Measurements from ENCODE around the gene LCN6. TPM values are rescaled to one million over a fixed set of nuclear protein-coding genes. Genes with fewer than 3 reads are reported as not detected.
A peak's percentile ranks its signal among the peaks of the same experiment; 100 is the strongest.
"Not testable (repeated sequence)": the region's sequence is repeated elsewhere in the genome, so short reads cannot be mapped to it uniquely, and the experiment has no call there.

Gene LCN6, protein sequence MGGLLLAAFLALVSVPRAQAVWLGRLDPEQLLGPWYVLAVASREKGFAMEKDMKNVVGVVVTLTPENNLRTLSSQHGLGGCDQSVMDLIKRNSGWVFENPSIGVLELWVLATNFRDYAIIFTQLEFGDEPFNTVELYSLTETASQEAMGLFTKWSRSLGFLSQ
- total RNA-seq: not detected
- not detected for polyA plus RNA-seq (2013, experiment 1 of 2)
- not detected for polyA plus RNA-seq (2013, experiment 2 of 2)
- 0 to 0.08 (median 0) reads per million in 172 experiments for total RNA-seq

DNA sequence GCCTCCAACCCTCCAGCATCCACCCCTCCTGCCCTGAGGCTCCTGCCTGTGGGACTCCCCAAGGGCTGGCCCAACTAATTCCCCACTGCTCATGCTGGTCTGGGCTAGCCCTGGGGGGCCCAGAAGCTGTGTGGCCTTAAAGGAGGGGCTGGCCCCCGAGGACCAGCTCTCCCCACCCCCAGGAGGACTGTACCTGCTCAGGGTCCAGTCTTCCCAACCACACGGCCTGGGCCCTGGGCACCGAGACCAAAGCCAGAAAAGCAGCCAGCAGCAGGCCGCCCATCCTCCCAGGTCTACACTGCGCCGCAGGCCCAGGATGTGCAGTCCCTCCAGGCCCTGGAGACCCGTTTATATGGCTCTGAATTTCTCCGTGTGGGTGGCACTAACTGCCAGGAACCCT, at the start of gene LCN6:
Gene LCN6 (minus strand): TSS at position 325 of the 400 bp plus-strand sequence. CDS start 42 bp downstream, at position 283.
- intact Hi-C loops (cut with DNase I, micrococcal nuclease): no loop called here
- H3K4me3 Mint-ChIP-seq: no peak within 1 kb of the TSS
- H3K9me3 ChIP-seq (ENCODE audit: control insufficient read depth in 1 of 2, insufficient read depth in 1 of 2, low read length in 2 of 2): peaks cover 16 to 17% of the 10 kb centered on the region in 2 experiments
- H3K36me3 Mint-ChIP-seq (ENCODE audit: low read depth): no peaks in the 10 kb centered on the region
- peaks cover 0 to 3% of the 10 kb centered on the region in 2 experiments for H3K27me3 ChIP-seq (ENCODE audit: control insufficient read depth in 1 of 2, insufficient read depth in 2 of 2, low read length in 2 of 2)
- H3K36me3 ChIP-seq (ENCODE audit: insufficient read depth, low read length): no peaks in the 10 kb centered on the region
- ChIA-PET POLR2A (no interaction called here), CTCF (no interaction called here)
- H3K9me3 Mint-ChIP-seq: peaks cover 12% of the 10 kb centered on the region
- ATAC-seq (ENCODE audit: poor library complexity) (no peak), DNase-seq (peak in 1 of 14 experiments; percentile 5)
- no peak within 1 kb of the TSS for H3K27ac ChIP-seq (ENCODE audit: low read depth in 1 of 2, low read length in 2 of 2)
- H3K27ac Mint-ChIP-seq: no peak within 1 kb of the TSS
- H3K4me1 ChIP-seq (ENCODE audit: insufficient read depth, low read length): no peaks in the 10 kb centered on the region
- peaks cover 15% of the 10 kb centered on the region for H3K27me3 Mint-ChIP-seq
- TF ChIP-seq, protein P1, sequence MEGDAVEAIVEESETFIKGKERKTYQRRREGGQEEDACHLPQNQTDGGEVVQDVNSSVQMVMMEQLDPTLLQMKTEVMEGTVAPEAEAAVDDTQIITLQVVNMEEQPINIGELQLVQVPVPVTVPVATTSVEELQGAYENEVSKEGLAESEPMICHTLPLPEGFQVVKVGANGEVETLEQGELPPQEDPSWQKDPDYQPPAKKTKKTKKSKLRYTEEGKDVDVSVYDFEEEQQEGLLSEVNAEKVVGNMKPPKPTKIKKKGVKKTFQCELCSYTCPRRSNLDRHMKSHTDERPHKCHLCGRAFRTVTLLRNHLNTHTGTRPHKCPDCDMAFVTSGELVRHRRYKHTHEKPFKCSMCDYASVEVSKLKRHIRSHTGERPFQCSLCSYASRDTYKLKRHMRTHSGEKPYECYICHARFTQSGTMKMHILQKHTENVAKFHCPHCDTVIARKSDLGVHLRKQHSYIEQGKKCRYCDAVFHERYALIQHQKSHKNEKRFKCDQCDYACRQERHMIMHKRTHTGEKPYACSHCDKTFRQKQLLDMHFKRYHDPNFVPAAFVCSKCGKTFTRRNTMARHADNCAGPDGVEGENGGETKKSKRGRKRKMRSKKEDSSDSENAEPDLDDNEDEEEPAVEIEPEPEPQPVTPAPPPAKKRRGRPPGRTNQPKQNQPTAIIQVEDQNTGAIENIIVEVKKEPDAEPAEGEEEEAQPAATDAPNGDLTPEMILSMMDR (IDR thresholded peaks at IDR 0.05): no peak
- H3K4me3 ChIP-seq (ENCODE audit: low read length): no peak within 1 kb of the TSS
- H3K4me1 Mint-ChIP-seq (ENCODE audit: low read depth): no peaks in the 10 kb centered on the region

DNA sequence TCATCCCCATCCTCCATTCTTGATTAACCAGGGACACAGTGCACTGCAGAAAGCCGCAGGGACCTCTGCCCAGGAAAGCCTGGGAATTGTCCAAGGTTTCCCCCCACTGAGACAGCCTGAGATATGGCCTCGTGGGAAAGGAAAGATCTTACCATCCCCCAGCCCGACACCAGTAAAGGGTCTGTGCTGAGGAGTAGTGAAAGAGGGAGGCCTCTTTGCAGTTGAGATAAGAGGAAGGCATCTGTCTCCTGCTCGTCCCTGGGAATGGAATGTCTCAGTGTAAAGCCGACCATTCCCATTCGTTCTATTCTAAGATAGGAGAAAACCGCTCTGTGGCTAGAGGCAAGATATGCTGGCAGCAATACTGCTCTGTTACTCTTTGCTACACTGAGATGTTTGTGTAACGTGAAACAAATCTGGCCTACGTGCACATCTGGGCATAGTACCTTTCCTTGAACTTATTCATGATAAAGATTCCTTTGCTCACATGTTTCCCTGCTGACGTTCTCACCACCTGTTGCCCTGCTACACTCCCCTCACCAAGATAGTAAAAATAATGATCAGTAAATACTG, 48.5 kb upstream of the LCN6 start:
- H3K4me3 Mint-ChIP-seq: peak overlapping the region; percentile 38
- H3K27ac Mint-ChIP-seq: peak overlapping the region; percentile 45
- intact Hi-C loops (cut with DNase I, micrococcal nuclease): loop anchor here in 1 of 2 experiments (10.0 kb wide), 1 partner anchor 658 kb away; the partner anchor contains the start of gene NSMF

DNA sequence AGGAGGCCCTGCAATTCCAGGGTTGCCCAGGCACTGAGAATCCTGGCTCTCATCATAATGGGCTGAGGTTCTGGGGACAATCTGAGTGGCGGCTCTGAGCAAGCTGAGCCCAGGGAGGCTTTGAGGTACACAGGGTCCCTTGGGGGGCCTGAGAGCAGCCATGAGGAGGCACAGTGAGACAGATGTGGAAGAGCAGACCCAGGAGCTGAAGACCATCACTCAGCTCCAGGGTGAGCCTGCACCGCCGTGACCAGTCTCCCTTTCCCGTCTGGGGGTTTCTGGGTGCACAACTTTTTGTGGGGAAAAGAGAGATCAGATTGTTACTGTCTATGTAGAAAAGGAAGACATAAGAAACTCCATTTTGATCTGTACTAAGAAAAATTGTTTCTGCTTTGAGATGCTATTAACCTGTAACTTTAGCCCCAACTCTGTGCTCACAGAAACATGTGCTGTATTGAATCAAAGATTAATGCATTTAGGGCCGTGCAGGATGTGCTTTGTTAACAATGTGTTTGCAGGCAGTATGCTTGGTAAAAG, 48.0 kb upstream of the LCN6 start, which contains the start of gene CCDC183:
Gene CCDC183 (plus strand): TSS at position 101 of the 537 bp plus-strand sequence. CDS start 60 bp downstream, at position 161.
- no peaks in the 10 kb centered on the region for H3K27me3 ChIP-seq (ENCODE audit: control insufficient read depth in 1 of 2, insufficient read depth in 2 of 2, low read length in 2 of 2)
- Mint-ChIP-seq H3K27ac (peak within 1 kb of the TSS; percentile 45), H3K27me3 (no peaks in the 10 kb centered on the region), H3K4me3 (peak within 1 kb of the TSS; percentile 38), H3K36me3 (ENCODE audit: low read depth) (no peaks in the 10 kb centered on the region), H3K4me1 (ENCODE audit: low read depth) (peaks cover 45% of the 10 kb centered on the region), H3K9me3 (no peaks in the 10 kb centered on the region)
- intact Hi-C loops (cut with DNase I, micrococcal nuclease): loop anchor here in 1 of 2 experiments (10.0 kb wide), 1 partner anchor 658 kb away; the partner anchor contains the start of gene NSMF
- TF ChIP-seq, protein P1 (IDR thresholded peaks at IDR 0.05): no peak
- no peaks in the 10 kb centered on the region for H3K9me3 ChIP-seq (ENCODE audit: control insufficient read depth in 1 of 2, insufficient read depth in 1 of 2, low read length in 2 of 2)
- ChIA-PET CTCF (no interaction called here), POLR2A (interaction anchor here (1.1 kb wide), 1 partner anchor 68 kb away, joined by 4 read pairs; no protein-coding TSS in a partner anchor)
- H3K27ac ChIP-seq (ENCODE audit: low read depth in 1 of 2, low read length in 2 of 2): no peak within 1 kb of the TSS
- H3K4me3 ChIP-seq (ENCODE audit: low read length): no peak within 1 kb of the TSS
- H3K36me3 ChIP-seq (ENCODE audit: insufficient read depth, low read length): peaks cover 14% of the 10 kb centered on the region
- DNase-seq: no peak
- H3K4me1 ChIP-seq (ENCODE audit: insufficient read depth, low read length): peaks cover 46% of the 10 kb centered on the region
- no peak for ATAC-seq (ENCODE audit: poor library complexity)

More for the DNA sequence above, 48.5 kb upstream of the LCN6 start:
- H3K27me3 Mint-ChIP-seq; H3K4me3 ChIP-seq (ENCODE audit: low read length); H3K36me3 Mint-ChIP-seq (ENCODE audit: low read depth); H3K9me3 ChIP-seq (ENCODE audit: control insufficient read depth in 1 of 2, insufficient read depth in 1 of 2, low read length in 2 of 2); H3K27me3 ChIP-seq (ENCODE audit: control insufficient read depth in 1 of 2, insufficient read depth in 2 of 2, low read length in 2 of 2); DNase-seq; H3K9me3 Mint-ChIP-seq; H3K27ac ChIP-seq (ENCODE audit: low read depth in 1 of 2, low read length in 2 of 2); CTCF ChIA-PET; ATAC-seq (ENCODE audit: poor library complexity): not testable (repeated sequence)
- Histone ChIP-seq H3K36me3 (ENCODE audit: insufficient read depth, low read length) (peaks cover 14% of the 10 kb centered on the region), H3K4me1 (ENCODE audit: insufficient read depth, low read length) (peaks cover 42% of the 10 kb centered on the region)
- H3K4me1 Mint-ChIP-seq (ENCODE audit: low read depth): peaks cover 44% of the 10 kb centered on the region
- POLR2A ChIA-PET: interaction anchor here (1.1 to 3.8 kb wide), 2 partner anchors 11 to 69 kb away, joined by 4 to 20 read pairs; partner anchors contain the start of gene RABL6
